NCI-H748 (cell line): ENCODE results near the gene ZNF593OS.

ENCODE experiments used
- DNase-seq: peaks from one replicate; lab custom pipeline; 2025; ENCODE audit not compliant: unreplicated experiment; lab: John Stamatoyannopoulos, UW

Gene ZNF593OS

GRCh38 chr1:26184883-26185282, 13.3 kb upstream of the ZNF593OS start:
- DNase-seq: no peak

GRCh38 chr1:26184086-26184485, 12.5 kb upstream of the ZNF593OS start:
- no peak for DNase-seq

DNA sequence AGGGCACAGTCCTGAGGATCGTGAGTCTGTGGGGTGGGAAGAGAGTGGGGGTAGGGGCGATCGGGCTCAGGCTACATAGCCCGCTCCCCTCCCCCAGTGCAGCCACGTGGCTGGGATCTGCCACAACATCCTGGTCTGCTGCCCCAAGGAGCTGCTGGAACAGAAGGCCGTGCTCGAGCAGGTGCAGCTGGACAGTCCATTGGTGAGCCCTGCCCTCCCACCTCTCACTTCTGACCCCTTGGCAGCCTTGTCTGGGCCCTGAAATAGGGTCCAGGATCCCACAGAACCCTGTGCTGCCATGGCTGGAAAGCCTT, 10.7 kb upstream of the ZNF593OS start:
- DNase-seq: no peak

- no peak for DNase-seq
Observed at GRCh38 chr1:26181586-26182382, 10.2 kb upstream of the ZNF593OS start.

DNA sequence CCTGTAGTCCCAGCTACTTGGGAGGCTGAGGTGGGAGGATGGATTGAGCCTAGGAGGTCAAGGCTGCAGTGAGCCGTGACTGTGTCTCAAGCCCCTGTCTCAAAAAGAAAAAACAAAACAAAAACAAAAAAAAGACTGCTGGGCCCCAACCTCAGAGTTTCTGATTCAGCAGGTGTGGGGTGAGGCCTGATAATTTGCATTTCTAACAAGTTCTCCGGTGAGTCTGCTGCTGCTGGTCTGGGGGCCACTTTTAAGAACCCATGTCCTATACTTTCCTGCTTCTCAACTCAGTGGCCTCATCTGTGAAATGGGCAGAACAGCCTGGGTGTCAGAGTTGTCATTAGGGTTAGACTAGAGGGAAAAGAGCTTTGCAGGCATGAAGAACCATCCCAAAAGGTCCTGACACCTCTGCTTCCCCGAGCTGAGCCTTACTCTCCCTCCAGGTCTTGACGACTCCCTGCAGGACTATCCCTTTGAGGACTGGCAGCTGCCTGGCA, 8.4 kb upstream of the ZNF593OS start:
- no peak for DNase-seq

GRCh38 chr1:26177182-26177684, 5.6 kb upstream of the ZNF593OS start, which contains the start of gene CNKSR1:
TSS of gene CNKSR1 (plus strand) at chr1:26177491. CDS start at chr1:26177548, 57 bp downstream.
- no peak for DNase-seq

GRCh38 chr1:26175346-26175745, 3.7 kb upstream of the ZNF593OS start:
- DNase-seq: no peak

- DNase-seq: no peak
Observed at GRCh38 chr1:26170472-26170821, 1.2 kb downstream of the ZNF593OS start.

DNA sequence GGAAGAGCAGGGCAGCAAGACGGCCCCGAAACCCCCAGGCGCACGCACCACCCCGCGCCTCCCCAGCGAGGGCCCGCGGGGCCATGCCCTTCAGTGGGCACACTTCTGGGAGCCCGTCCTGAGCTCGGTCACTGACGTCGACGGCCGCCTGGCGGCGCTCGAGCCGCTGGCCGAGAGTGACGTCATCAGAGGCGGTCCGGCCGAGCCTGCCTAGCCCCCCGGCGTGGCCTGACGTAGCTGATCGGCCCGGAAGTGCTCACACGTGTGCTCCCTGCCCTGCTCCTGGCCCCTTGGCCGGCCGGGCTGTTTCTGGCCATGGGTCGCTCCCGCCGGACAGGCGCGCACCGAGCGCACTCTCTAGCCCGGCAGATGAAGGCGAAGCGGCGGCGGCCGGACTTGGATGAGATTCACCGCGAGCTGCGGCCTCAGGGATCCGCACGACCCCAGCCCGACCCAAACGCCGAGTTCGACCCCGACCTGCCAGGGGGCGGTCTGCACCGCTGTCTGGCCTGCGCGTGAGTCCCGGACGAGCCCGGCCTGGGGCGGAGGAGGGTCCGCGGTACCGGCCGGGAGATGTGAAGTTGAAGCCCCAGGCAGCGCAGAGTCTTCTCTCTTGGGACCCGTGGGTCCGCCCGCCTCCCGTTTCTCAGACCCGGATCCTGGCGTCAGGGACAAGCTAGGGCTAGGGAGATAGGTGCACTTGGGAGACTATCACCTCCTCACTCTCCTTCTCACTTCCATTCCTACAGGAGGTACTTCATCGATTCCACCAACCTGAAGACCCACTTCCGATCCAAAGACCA, 1.8 kb downstream of the ZNF593OS start, which contains the start of gene ZNF593:
TSS of gene ZNF593 (plus strand) at position 240 of the 803 bp plus-strand sequence. CDS start at position 316, 76 bp downstream.
- DNase-seq: peak; percentile 88

DNA sequence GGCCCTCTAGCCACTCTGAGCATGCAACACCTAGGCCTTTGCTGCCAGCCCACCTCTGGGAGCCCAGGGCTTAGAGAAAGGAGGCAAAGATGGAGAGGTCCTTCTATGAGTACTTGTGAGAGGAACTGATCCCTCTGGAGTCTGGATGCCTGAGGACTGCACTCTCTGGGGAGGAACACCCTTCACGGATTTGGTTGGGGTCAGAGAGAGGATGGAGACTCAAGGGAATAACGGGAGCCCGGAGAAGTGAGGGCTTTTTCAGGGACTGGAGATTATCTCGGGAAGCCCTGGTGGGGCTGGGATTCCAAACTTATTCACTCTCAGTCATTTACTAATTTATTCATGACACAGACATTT, 2.5 kb downstream of the ZNF593OS start:
- DNase-seq: no peak

DNA sequence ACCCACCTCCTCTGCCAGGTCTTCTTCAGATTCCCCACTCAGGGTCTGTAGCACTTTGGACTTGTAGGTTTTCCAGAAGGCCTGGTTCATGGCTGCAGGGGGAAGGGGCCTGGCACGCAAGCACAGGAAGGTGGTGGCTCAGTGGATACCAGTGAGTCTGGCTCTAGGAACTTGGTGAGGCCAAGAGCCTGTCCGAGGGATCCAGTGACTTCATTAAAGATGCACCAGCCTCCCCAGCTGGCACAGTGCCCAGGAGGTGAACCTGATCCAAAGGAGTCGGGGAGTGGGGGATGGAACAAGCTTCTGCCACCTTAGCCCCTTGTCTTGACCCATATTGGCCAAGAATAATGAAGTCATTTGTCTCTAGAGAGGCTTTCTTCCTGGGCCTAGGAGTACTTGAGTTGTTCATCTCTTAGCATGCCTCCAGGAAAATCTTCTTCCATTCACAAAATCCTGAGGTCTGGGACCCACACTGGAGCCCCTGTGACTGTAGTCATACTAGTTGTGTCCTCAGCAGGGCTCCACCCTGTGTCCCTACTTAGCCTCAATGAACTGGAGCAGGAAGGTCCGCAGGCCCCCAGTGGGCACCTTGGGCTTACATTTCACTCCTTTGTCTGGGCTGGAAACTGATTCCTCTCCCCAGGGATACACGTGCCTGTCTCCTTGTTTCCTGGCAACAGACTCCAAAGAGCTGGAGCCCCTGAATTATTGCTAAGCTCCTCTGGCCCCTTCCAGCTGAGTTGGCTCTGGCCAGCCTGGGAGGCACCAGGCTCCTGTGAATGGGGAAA, 3.0 kb downstream of the ZNF593OS start, which contains the start of gene C1orf232:
TSS of gene C1orf232 (minus strand) at position 554 of the 788 bp plus-strand sequence. CDS start at position 90, 464 bp downstream.
- peak; percentile 34 for DNase-seq

- no peak for DNase-seq
Observed at GRCh38 chr1:26166719-26167281, 4.8 kb downstream of the ZNF593OS start.

- DNase-seq: no peak
Observed at GRCh38 chr1:26164861-26165842, 6.5 kb downstream of the ZNF593OS start.

- DNase-seq: peak; percentile 25
Observed at GRCh38 chr1:26164036-26164860, 7.4 kb downstream of the ZNF593OS start.

GRCh38 chr1:26163684-26164035, 8.0 kb downstream of the ZNF593OS start:
- no peak for DNase-seq

DNA sequence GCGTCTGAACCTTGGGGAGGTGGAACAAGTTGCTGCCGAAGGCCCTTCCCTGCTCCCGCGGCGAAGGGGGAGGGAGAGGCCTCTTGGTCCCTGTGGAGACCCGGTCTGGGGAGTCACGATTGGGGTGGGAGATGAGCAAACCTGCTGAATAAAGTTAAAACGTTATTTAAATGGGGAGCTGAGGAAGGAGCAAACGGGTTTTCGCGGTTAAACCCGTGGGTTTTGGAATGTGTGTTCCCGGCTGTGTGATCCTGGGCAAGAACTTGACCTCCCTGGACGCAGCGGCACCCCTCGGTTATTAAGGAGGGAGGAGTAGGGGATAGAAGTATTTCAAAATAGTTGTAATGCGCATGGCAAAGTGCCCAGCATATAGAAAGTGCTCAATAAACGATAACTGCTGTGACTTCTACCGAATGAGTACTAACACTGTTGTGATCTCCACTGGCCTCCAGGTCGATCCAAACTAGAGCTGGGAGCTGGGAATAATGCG, 9.4 kb downstream of the ZNF593OS start:
- DNase-seq: no peak

- peak; percentile 60 for DNase-seq
Observed at GRCh38 chr1:26161415-26162219, 10.0 kb downstream of the ZNF593OS start.
